Dermis microvascular lymphatic vessel endothelial cell (primary cell): ENCODE data around the gene MRTFA. TPM values are rescaled to one million over a fixed set of nuclear protein-coding genes. Genes with fewer than 3 reads are reported as not detected.

Experiments
- total RNA-seq: library from RNA; depleted of rRNA; stranded (reverse); fragments of >200 nt; gene quantifications from 2 replicates; pipeline ENCODE4 v1.2.1, GENCODE V29; 2014

MRTFA gene
- total RNA-seq, 1 donor from 2014 or later: 12.8 TPM

Other genes with a start within 250 kb of the MRTFA start
- gene MCHR1, start 42.8 kb upstream of the MRTFA start, total RNA-seq: 0.13 TPM in 2 replicates
- gene SLC25A17, start 182.6 kb upstream of the MRTFA start, total RNA-seq: 15.7 and 19.2 TPM in 2 replicates
- gene ST13, start 219.9 kb upstream of the MRTFA start, total RNA-seq: 167 and 190 TPM in 2 replicates
- 5.4 and 7.0 TPM in 2 replicates for gene XPNPEP3, start 220.4 kb upstream of the MRTFA start, total RNA-seq
- not detected in 2 replicates for gene DNAJB7, start 225.4 kb upstream of the MRTFA start, total RNA-seq